ENCODE measurements around the gene PRRG4.
"Not testable (repeated sequence)": the region's sequence is repeated elsewhere in the genome, so short reads cannot be mapped to it uniquely, and the experiment has no call there.

The PRRG4 gene

GRCh38 chr11:32831221-32831620 lies 1.5 kb downstream of the PRRG4 start:
- peak in 1 of 2 experiments; percentile 19 for DNase-seq

GRCh38 chr11:32833921-32834320 lies 4.2 kb downstream of the PRRG4 start:
- no peak for DNase-seq

DNA sequence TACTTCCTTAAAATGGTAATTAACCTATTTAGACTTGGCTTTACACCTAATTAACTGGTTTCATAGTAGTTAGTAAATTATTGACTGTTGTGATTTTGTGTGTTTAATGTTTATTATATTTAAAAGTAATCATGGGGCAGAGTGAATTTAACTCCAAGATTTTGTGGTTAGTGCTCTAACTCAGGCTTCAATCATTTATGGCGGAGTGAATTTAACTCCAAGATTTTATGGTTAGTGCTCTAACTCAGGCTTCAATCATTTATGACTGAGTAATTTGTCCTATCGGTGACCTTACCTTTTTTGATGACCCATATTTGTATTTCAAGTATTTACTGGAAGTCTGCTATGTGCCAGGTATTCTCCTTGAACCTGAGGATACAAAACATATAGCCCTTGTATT lies 7.2 kb downstream of the PRRG4 start:
- no peak for DNase-seq

GRCh38 chr11:32838505-32839274 lies 9.0 kb downstream of the PRRG4 start:
- DNase-seq = no peak

DNA sequence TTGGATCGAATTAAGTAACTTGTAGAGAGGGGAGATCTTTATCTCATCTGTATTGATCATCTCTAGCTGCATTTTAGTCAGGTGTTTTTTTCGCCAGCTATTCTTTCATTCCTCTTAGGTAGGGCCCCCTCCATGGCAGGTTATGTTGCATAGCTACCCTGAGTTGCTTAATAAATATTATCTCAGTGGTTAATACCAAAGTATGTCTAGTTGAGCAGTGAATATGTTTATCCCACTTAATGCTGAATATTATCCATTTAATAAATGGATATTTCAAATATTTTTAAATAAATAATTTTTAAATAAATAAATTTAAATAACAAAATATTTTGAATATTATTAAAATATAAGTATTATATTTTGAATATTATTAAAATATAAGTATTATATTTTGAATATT lies 9.6 kb downstream of the PRRG4 start:
- DNase-seq = peak in 1 of 2 experiments; percentile 8

GRCh38 chr11:32840587-32840986 lies 10.9 kb downstream of the PRRG4 start:
- DNase-seq = no peak

DNA sequence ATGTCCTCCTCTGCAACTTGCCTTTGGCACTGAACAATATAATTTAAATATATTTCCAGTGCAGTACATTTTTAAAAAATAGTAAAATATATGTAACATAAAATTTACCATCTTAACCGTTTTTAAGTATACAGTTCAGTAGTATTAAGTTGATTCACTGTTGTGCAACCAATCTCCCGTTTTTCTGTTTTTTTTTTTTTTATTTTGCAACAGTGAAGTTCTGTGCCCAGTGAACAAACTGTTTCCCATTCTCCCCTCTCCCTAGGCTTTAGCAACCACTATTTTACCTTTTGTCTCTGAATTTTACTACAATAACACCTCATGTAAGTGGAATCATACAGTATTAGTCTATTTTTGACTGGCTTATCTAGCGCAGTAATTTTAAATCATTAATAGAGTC lies 13.8 kb downstream of the PRRG4 start:
- DNase-seq = no peak

DNA sequence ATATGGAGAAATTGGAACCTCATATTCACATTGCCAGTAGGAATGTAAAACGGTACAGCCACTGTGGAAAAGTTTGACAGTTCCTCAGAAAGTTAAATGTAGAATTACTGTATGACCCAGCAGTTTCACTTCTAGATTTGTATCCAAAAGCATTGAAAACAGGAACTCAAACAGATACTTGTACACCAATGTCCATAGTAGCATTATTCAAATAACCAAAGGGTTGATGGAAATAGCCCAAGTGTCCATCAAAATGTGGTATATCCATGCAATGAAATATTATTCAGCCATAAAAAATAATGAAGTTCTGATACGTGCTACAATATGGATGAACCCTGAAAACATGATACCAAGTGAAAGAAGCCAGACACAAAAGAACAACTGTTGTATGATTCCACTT lies 17.8 kb downstream of the PRRG4 start:
- no peak for DNase-seq

GRCh38 chr11:32849761-32850160 lies 20.0 kb downstream of the PRRG4 start:
- DNase-seq = no peak

DNA sequence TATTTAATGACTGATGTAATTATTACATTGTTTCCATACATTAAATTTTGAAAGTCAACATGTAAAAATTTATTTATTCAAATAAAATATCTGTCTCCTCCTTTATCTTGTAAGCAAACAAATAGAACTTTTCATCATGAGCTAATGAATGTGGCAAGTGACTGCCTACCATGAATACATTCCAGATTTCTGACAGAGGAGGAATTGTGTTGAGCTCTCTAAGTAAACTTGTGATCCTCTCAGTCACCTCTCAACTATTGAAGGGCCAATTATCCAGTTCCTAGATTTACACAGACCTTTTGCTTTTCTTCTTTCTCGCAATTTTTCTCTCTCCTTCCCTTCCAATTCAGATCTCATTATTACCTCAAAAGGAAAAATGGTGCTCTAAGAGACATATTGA lies 21.5 kb downstream of the PRRG4 start:
- peak in 1 of 2 experiments; percentile 7 for DNase-seq

DNA sequence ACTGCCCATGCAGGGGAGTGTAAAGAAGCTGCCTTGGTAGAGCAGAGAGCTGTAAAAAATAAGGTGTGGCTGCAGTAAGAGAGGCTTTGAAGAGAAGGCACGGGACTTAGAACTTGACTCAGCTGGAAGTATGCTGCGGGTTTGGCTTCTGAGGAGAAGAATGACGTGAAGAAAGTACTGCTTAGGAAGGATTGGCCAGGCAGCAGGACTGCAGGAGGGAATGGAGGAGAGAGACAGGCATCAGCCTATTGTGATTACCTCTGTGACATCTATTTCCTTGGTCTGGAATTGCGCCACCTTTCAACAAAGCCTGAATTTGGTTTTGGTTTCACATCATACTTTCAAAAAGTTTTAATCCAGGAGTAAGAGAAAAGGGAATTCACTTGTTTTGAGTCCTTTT lies 22.5 kb downstream of the PRRG4 start:
- DNase-seq = no peak

DNA sequence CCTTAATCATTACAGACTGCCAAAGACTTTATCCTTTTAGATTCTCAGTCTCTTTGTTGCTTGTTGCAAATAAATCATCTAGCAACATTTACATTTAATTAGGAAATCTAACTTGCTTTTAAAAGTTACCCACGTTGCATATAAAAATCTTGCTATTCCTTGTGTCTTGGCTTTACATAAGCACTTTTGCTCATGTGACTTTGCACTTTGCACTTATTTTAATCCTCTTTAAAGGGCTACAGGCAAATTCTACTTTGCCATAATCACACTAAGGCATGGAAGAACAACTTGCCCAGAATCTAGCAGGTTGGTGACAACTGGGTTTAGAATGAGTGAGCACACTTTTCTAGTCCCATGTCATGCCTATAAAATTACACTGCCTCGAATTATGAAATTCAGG lies 25.9 kb downstream of the PRRG4 start:
- no peak for DNase-seq

DNA sequence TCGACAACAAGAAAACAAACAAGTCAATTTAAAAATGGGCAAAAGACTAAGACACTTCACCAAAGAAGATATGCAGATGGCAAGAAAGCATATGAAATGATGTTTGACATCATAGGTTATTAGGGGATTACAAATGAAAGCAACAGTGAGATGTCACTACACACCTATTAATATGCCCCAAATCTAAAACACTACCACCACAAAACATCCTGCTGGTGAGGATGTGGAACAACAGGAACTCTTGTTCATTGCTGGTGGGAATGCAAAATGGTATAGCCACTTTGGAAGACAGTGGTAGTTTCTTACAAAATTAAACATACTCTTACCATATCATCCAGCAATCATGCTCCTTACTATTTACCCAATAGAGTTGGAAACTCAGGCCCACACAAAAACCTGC lies 29.0 kb downstream of the PRRG4 start:
- DNase-seq = peak in 1 of 2 experiments; percentile 2

GRCh38 chr11:32861850-32862577 lies 32.3 kb downstream of the PRRG4 start:
- no peak for DNase-seq

- no peak for DNase-seq
Measured at GRCh38 chr11:32864555-32864954, 34.8 kb downstream of the PRRG4 start.

GRCh38 chr11:32868752-32869151 lies 39.0 kb downstream of the PRRG4 start:
- DNase-seq = not testable (repeated sequence)

GRCh38 chr11:32870676-32871075 lies 40.9 kb downstream of the PRRG4 start:
- DNase-seq = peak; percentile 37 to 77

DNA sequence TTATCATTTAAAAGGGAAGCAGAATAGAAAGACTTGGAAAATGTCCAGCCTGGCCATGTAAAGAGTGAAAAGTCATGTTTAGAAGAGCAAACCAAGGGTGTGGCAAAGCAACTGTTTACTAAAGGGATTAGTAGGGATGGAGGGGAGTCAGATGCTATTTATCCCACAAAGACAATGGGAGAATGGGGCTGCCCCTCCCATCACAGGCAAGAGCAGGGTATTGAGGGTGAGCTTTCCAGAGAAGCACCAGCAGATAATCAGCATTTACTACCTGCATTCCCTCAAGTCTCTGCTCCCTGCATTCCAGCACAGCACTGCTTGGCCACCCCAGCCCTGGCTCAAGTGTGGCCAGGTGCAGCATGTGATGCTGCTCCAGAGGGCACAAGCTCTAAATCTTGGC lies 44.4 kb downstream of the PRRG4 start:
- DNase-seq = no peak

- no peak for DNase-seq
Measured at GRCh38 chr11:32881286-32881685, 51.6 kb downstream of the PRRG4 start.

GRCh38 chr11:32883421-32883820 lies 53.7 kb downstream of the PRRG4 start:
- peak; percentile 79 to 85 for DNase-seq

DNA sequence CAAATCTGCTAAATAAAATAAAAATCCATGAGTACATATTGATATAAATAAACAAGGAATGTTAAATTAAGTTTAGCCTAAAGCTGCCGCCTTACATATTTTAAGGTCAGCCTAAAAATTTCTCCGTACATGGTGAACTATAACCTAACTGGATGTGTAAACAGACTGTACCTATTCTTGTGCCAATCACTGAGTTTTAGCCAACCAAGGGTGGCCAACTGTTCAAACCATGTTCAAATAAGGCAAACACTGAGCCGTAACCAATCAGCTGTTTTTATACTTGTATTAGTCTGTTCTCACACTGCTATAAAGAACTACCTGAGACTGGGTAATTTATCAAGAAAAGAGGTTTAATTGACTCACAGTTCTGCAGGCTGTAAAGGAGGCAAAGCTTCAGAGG lies 54.3 kb downstream of the PRRG4 start:
- DNase-seq = no peak

DNA sequence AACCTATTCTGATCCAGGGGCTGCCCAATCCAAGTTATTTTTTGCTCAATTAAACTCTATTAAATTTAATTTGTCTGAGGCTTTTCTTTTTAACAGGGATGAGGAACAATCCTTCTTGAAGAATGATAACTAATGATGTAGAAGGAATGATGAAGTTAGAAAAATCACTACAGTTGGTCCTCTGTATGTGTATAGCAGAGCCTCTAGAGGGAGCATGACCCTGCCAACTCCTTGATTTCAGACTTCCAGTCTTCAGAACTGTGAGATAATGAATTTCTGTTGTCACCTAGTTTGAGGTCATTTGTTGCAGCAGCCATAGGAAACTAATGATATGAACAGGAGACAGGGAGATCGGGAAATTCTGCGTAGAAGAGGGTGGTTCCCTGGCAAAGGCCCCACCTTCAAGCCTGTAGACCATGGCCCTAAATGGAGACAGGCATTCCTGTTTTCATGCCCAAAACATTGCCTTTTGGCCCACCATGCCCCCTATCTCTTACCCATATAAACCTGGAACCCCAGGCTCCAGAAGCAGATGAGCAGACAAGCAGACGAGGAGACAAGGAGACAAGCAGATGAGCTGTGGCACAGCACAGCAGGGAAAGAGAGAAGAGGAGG lies 55.1 kb downstream of the PRRG4 start:
- peak in 1 of 2 experiments; percentile 45 for DNase-seq

GRCh38 chr11:32885556-32885955 lies 55.8 kb downstream of the PRRG4 start:
- peak in 1 of 2 experiments; percentile 36 for DNase-seq

DNA sequence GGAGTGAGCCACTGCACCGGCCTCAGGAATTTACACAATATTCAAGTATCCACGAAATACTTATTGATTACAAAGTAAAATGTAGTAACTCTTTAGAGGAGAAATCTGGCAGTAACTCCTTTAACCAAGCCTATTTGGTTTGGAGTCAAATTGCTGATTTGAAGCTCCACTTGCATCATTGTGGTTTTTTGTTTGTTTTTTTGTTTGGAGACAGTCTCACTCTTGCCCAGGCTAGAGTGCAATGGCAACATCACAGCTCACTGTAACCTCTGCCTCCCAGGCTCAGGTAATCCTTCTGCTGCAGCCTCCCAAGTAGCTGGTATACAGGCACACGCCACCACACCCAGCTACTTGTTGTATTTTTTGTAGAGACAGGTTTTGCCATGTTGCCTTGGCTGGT lies 56.5 kb downstream of the PRRG4 start:
- DNase-seq = no peak

Data from NCI-H526 (cell line).